GM12878 (cell line): ENCODE measurements around the gene PI4KB. TPM values are rescaled to one million over a fixed set of nuclear protein-coding genes. Genes with fewer than 3 reads are reported as not detected.

ENCODE experiments used
- ATF7 ChIP-seq: fragments of 450-650 bp; IDR thresholded peaks from 2 replicates; pipeline ENCODE4 v1.6.1; 2016; ENCODE audit warnings: low read depth, mild to moderate bottlenecking
- BACH1 ChIP-seq: fragments of 450-650 bp; IDR thresholded peaks from 2 replicates; pipeline ENCODE4 v1.6.1; 2017; ENCODE audit warnings: mild to moderate bottlenecking, borderline replicate concordance
- CREB1 ChIP-seq: IDR thresholded peaks from 2 replicates; pipeline ENCODE4 v1.6.1; 2012; ENCODE audit warnings: low read depth, mild to moderate bottlenecking, inconsistent platforms
- DPF2 ChIP-seq: fragments of 450-650 bp; IDR thresholded peaks from 2 replicates; pipeline ENCODE4 v1.6.1; 2017; ENCODE audit warnings: mild to moderate bottlenecking
- EZH2 ChIP-seq: IDR thresholded peaks from 2 replicates; pipeline ENCODE4 v1.6.1; 2012; ENCODE audit warnings: low read depth, mild to moderate bottlenecking, control low read depth, inconsistent platforms, low read length, borderline replicate concordance; ENCODE audit not compliant: control insufficient read depth
- IKZF2 ChIP-seq, 2 experiments: fragments of 450-650 bp; IDR thresholded peaks; 2 replicates each; pipeline ENCODE4 v1.6.1; 2017; ENCODE audit warnings: mild to moderate bottlenecking in 2 of 2, moderate library complexity in 2 of 2
- KDM1A ChIP-seq: fragments of 200-600 bp; sonication (generic); IDR thresholded peaks from 2 replicates; pipeline ENCODE4 v1.6.1; 2016; ENCODE audit warnings: borderline replicate concordance
- PML ChIP-seq: IDR thresholded peaks from 2 replicates; pipeline ENCODE4 v1.6.1; 2012; ENCODE audit warnings: low read length, inconsistent platforms
- POLR2AphosphoS2 ChIP-seq: IDR thresholded peaks from 2 replicates; pipeline ENCODE4 v1.6.1; 2011; ENCODE audit warnings: low read depth, mild to moderate bottlenecking, low read length, improper control_type of control experiment, moderate library complexity
- STAT1 ChIP-seq: fragments of 450-650 bp; conservative IDR thresholded peaks from 2 replicates; pipeline ENCODE4 v1.6.1; 2014; ENCODE audit warnings: antibody characterized with exemption, mild to moderate bottlenecking
- TAF1 ChIP-seq: IDR thresholded peaks from 2 replicates; pipeline ENCODE4 v1.6.1; 2011; ENCODE audit warnings: mild to moderate bottlenecking, low read depth, low read length, borderline replicate concordance
- polyA plus RNA-seq, 11 experiments: library from polyadenylated mRNA; depleted of rRNA in 4 of 11; unstranded in 6 of 11; stranded (reverse) in 5 of 11; fragments of >200 nt; fragmentation: Nextera tagmentation in 4 of 11; fragmentation: Illumina TruSeq in 1 of 11; extraction: Ambion mirVana in 4 of 11; extraction: Trizol in 1 of 11; gene quantifications; 1 replicate in 1 of 11; 2 replicates in 10 of 11; pipeline versions ENCODE4 v1.2.1 to v1.2.3, GENCODE V29; 2011 to 2016; ENCODE audit warnings: inconsistent platforms in 2 of 11, missing spikeins in 2 of 11, low read depth in 1 of 11
- total RNA-seq, 4 experiments: library from RNA; depleted of rRNA in 3 of 4; stranded (reverse); fragments of >200 nt in 3 of 4; fragmentation: Illumina TruSeq in 1 of 4; extraction: Trizol in 1 of 4; gene quantifications; 2 replicates each; pipeline versions ENCODE4 v1.2.1 to v1.2.3, GENCODE V29; 2013 to 2021
- TF ChIP-seq, protein P1 (sequence below): fragments of 450-650 bp; IDR thresholded peaks from 2 replicates; pipeline ENCODE4 v1.6.1; 2017; ENCODE audit warnings: antibody characterized with exemption, mild to moderate bottlenecking, moderate library complexity
- TF ChIP-seq, protein P2 (sequence below): IDR thresholded peaks from 2 replicates; pipeline ENCODE4 v1.6.1; 2011; ENCODE audit warnings: low read depth, low read length, improper control_type of control experiment, borderline replicate concordance
- TF ChIP-seq, protein P3 (sequence below): fragments of 450-650 bp; IDR thresholded peaks from 2 replicates; pipeline ENCODE4 v1.6.1; 2017; ENCODE audit warnings: mild to moderate bottlenecking
- TF ChIP-seq, protein P4 (sequence below): fragments of 450-650 bp; IDR thresholded peaks from 2 replicates; pipeline ENCODE4 v1.6.1; 2016; ENCODE audit warnings: mild to moderate bottlenecking
- TF ChIP-seq, protein P5 (sequence below): fragments of 450-650 bp; IDR thresholded peaks from 2 replicates; pipeline ENCODE4 v1.6.1; 2017; ENCODE audit warnings: mild to moderate bottlenecking, moderate library complexity

Gene PI4KB
- total and polyA plus RNA-seq, 10 of the 15 experiments (the other 5 are each of a cell fraction or from before 2014, with no cell fraction given) = 3.3 to 88.3 (median 51.7) TPM

DNA sequence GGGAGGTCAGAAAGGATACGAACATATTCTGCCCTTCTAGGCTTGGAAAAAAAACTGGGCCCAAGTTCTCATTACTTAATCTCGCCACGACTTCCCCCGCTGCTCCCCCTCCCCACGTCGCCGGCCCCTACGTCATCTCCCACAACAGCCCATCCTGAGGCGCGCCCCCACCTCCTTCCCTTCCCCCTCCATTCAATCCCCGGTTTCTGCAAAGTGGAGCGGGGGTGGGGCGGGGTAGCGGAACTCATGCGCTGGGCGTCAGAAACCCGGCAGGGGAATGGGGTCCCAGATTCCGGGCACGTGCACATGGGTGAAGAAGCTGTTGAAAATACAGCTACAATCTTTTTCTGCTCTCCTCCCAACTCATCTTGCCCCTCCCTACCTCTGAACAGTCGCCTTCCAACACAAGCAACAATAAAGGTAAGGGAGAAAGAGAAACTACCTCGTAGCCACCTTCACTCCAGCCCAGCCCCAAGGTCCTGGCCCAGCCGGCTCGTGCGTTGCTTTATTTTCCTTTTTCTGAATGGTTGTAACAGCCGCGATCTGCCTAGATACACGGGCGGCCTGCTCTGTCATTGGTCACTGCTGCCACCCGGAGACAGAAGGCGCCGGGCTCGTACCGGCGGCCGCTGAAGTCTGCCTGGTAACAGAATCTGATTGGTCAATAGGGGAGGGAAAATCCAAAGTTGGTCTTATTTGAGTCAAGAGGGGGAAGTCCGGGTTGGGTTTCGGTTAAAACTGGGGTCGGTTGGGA, 19.7 kb upstream of the PI4KB start, which contains the start of gene RFX5 (continued):
- TF ChIP-seq, protein P1, sequence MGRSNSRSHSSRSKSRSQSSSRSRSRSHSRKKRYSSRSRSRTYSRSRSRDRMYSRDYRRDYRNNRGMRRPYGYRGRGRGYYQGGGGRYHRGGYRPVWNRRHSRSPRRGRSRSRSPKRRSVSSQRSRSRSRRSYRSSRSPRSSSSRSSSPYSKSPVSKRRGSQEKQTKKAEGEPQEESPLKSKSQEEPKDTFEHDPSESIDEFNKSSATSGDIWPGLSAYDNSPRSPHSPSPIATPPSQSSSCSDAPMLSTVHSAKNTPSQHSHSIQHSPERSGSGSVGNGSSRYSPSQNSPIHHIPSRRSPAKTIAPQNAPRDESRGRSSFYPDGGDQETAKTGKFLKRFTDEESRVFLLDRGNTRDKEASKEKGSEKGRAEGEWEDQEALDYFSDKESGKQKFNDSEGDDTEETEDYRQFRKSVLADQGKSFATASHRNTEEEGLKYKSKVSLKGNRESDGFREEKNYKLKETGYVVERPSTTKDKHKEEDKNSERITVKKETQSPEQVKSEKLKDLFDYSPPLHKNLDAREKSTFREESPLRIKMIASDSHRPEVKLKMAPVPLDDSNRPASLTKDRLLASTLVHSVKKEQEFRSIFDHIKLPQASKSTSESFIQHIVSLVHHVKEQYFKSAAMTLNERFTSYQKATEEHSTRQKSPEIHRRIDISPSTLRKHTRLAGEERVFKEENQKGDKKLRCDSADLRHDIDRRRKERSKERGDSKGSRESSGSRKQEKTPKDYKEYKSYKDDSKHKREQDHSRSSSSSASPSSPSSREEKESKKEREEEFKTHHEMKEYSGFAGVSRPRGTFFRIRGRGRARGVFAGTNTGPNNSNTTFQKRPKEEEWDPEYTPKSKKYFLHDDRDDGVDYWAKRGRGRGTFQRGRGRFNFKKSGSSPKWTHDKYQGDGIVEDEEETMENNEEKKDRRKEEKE = no peak
- TF ChIP-seq KDM1A (no peak), POLR2AphosphoS2 (peak; percentile 69; the same call in 1 of the 2 replicates), TAF1 (peak; percentile 59; the same call in 1 of the 2 replicates), IKZF2 (IDR thresholded peaks at IDR 0.05) (peak; percentile 62 to 74; a peak in 3 of 4 replicates), PML (peak; percentile 79), EZH2 (no peak), BACH1 (peak; percentile 41; the same call in 1 of the 2 replicates), STAT1 (no peak), DPF2 (0 out of 2 replicates have a peak, but pooled peaks have one; percentile 30), CREB1 (peak; percentile 90), ATF7 (peak; percentile 95)
- TF ChIP-seq, protein P2, sequence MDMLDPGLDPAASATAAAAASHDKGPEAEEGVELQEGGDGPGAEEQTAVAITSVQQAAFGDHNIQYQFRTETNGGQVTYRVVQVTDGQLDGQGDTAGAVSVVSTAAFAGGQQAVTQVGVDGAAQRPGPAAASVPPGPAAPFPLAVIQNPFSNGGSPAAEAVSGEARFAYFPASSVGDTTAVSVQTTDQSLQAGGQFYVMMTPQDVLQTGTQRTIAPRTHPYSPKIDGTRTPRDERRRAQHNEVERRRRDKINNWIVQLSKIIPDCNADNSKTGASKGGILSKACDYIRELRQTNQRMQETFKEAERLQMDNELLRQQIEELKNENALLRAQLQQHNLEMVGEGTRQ = no peak; the same call in 1 of the 2 replicates
- TF ChIP-seq, protein P3, sequence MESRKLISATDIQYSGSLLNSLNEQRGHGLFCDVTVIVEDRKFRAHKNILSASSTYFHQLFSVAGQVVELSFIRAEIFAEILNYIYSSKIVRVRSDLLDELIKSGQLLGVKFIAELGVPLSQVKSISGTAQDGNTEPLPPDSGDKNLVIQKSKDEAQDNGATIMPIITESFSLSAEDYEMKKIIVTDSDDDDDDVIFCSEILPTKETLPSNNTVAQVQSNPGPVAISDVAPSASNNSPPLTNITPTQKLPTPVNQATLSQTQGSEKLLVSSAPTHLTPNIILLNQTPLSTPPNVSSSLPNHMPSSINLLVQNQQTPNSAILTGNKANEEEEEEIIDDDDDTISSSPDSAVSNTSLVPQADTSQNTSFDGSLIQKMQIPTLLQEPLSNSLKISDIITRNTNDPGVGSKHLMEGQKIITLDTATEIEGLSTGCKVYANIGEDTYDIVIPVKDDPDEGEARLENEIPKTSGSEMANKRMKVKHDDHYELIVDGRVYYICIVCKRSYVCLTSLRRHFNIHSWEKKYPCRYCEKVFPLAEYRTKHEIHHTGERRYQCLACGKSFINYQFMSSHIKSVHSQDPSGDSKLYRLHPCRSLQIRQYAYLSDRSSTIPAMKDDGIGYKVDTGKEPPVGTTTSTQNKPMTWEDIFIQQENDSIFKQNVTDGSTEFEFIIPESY = no peak
- TF ChIP-seq, protein P4, sequence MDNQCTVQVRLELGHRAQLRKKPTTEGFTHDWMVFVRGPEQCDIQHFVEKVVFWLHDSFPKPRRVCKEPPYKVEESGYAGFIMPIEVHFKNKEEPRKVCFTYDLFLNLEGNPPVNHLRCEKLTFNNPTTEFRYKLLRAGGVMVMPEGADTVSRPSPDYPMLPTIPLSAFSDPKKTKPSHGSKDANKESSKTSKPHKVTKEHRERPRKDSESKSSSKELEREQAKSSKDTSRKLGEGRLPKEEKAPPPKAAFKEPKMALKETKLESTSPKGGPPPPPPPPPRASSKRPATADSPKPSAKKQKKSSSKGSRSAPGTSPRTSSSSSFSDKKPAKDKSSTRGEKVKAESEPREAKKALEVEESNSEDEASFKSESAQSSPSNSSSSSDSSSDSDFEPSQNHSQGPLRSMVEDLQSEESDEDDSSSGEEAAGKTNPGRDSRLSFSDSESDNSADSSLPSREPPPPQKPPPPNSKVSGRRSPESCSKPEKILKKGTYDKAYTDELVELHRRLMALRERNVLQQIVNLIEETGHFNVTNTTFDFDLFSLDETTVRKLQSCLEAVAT = peak; percentile 91
- TF ChIP-seq, protein P5, sequence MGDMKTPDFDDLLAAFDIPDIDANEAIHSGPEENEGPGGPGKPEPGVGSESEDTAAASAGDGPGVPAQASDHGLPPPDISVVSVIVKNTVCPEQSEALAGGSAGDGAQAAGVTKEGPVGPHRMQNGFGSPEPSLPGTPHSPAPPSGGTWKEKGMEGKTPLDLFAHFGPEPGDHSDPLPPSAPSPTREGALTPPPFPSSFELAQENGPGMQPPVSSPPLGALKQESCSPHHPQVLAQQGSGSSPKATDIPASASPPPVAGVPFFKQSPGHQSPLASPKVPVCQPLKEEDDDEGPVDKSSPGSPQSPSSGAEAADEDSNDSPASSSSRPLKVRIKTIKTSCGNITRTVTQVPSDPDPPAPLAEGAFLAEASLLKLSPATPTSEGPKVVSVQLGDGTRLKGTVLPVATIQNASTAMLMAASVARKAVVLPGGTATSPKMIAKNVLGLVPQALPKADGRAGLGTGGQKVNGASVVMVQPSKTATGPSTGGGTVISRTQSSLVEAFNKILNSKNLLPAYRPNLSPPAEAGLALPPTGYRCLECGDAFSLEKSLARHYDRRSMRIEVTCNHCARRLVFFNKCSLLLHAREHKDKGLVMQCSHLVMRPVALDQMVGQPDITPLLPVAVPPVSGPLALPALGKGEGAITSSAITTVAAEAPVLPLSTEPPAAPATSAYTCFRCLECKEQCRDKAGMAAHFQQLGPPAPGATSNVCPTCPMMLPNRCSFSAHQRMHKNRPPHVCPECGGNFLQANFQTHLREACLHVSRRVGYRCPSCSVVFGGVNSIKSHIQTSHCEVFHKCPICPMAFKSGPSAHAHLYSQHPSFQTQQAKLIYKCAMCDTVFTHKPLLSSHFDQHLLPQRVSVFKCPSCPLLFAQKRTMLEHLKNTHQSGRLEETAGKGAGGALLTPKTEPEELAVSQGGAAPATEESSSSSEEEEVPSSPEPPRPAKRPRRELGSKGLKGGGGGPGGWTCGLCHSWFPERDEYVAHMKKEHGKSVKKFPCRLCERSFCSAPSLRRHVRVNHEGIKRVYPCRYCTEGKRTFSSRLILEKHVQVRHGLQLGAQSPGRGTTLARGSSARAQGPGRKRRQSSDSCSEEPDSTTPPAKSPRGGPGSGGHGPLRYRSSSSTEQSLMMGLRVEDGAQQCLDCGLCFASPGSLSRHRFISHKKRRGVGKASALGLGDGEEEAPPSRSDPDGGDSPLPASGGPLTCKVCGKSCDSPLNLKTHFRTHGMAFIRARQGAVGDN = peak; percentile 45; the same call in 1 of the 2 replicates
